Prostate gland (tissue), 2 donors: ENCODE data around the gene COL5A1. TPM values are rescaled to one million over a fixed set of nuclear protein-coding genes. Genes with fewer than 3 reads are reported as not detected.

Experiments
- DNase-seq: peaks from one replicate; pipeline ENCODE4 v3.0.0-alpha.2; 2019; ENCODE audit warnings: low spot score
- H3K27ac ChIP-seq, 2 donors: fragments of 200-600 bp; sonication (generic); 2 replicates each; pipeline ENCODE4 v1.5.1; 2017 to 2019
- H3K27me3 ChIP-seq: fragments of 200-600 bp; sonication (generic); replicated peaks from 2 replicates; pipeline ENCODE4 v1.5.1; 2019; ENCODE audit not compliant: insufficient read depth
- H3K36me3 ChIP-seq, 2 donors: fragments of 200-600 bp; sonication (generic); 1 replicate in 1 of 2; 2 replicates in 1 of 2; pipeline versions ENCODE4 v1.5.1 to v1.8.1; 2017 to 2019
- H3K4me1 ChIP-seq: fragments of 200-600 bp; sonication (generic); replicated peaks from 2 replicates; pipeline ENCODE4 v1.5.1; 2019
- H3K4me3 ChIP-seq, 2 donors: fragments of 200-600 bp; sonication (generic); 2 replicates each; pipeline ENCODE4 v1.5.1; 2017 to 2019
- H3K9me3 ChIP-seq: fragments of 200-600 bp; sonication (generic); 2 replicates; pipeline ENCODE4 v1.5.1; 2017
- CTCF ChIP-seq, 4 experiments: fragments of 200-600 bp in 2 of 4; fragments of 450-650 bp in 2 of 4; sonication (generic) in 2 of 4; IDR thresholded peaks; 1 replicate in 3 of 4; 2 replicates in 1 of 4; pipeline ENCODE4 v1.5.1; 2016 to 2019; ENCODE audit warnings: antibody characterized with exemption in 4 of 4, mild to moderate bottlenecking in 2 of 4, moderate library complexity in 2 of 4
- POLR2A ChIP-seq: fragments of 450-650 bp; IDR thresholded peaks from one replicate; pipeline ENCODE4 v1.6.1; 2016; ENCODE audit warnings: antibody characterized with exemption, mild to moderate bottlenecking
- POLR2AphosphoS5 ChIP-seq: sonication (generic); formaldehyde crosslinking; IDR thresholded peaks from one replicate; pipeline ENCODE4 v1.6.1; 2017; ENCODE audit warnings: antibody characterized with exemption
- WGBS: methylation state at CpG from one replicate; pipeline ENCODE4 v1.1.5; 2018; 5-methylcytosine and 5-hydroxymethylcytosine counted together
- intact Hi-C: fragments of 100-400 bp; cut with DNase I; formaldehyde crosslinking; loops from one replicate; pipeline ENCODE4 v1.14.2; 2022
- total RNA-seq, 2 donors: library from RNA; depleted of rRNA; stranded (reverse); fragments of >200 nt; gene quantifications; one replicate each; pipeline ENCODE4 v1.1.0, GENCODE V29; 2016

COL5A1 gene
- total RNA-seq, 2 donors from 2014 or later = 16.9 to 36.0 TPM

- H3K4me1 ChIP-seq = no peaks in the 10 kb centered on the region
- TF ChIP-seq POLR2A = no peak
- intact Hi-C loops = no loop called here
- DNase-seq = no peak
- H3K4me3 ChIP-seq = no peak overlapping the region
- H3K9me3 ChIP-seq = no peaks in the 10 kb centered on the region
- no peaks in the 10 kb centered on the region for H3K36me3 ChIP-seq
- H3K27ac ChIP-seq = no peak overlapping the region
- H3K27me3 ChIP-seq = no peaks in the 10 kb centered on the region
- 89% methylated on average over 1 of the region's 1 CpG for WGBS
Measured at GRCh38 chr9:134846699-134847098, 205.1 kb downstream of the COL5A1 start.

- H3K36me3 ChIP-seq = no peaks in the 10 kb centered on the region
- no peaks in the 10 kb centered on the region for H3K9me3 ChIP-seq
- intact Hi-C loops = no loop called here
- no peaks in the 10 kb centered on the region for H3K27me3 ChIP-seq
- H3K4me3 ChIP-seq = no peak overlapping the region
- 90% methylated on average over 3 of the region's 3 CpGs for WGBS
- H3K27ac ChIP-seq = no peak overlapping the region
- TF ChIP-seq CTCF (IDR thresholded peaks at IDR 0.05) (no peak), POLR2A (no peak)
- DNase-seq = no peak
- no peaks in the 10 kb centered on the region for H3K4me1 ChIP-seq
Measured at GRCh38 chr9:134847138-134847537, 205.5 kb downstream of the COL5A1 start.

- TF ChIP-seq CTCF (IDR thresholded peaks at IDR 0.05) = no peak
- no peak for TF ChIP-seq POLR2AphosphoS5
- TF ChIP-seq POLR2A = no peak
- no peaks in the 10 kb centered on the region for H3K4me1 ChIP-seq
- no peak overlapping the region for H3K27ac ChIP-seq
- no peaks in the 10 kb centered on the region for H3K9me3 ChIP-seq
- no peak overlapping the region for H3K4me3 ChIP-seq
- intact Hi-C loops = no loop called here
- no peak for DNase-seq
- no peaks in the 10 kb centered on the region for H3K27me3 ChIP-seq
- WGBS = 65% methylated on average over 13 of the region's 16 CpGs
- H3K36me3 ChIP-seq = no peaks in the 10 kb centered on the region
Measured at GRCh38 chr9:134847752-134848432, 206.3 kb downstream of the COL5A1 start.

- Histone ChIP-seq H3K27ac (no peak overlapping the region), H3K4me3 (no peak overlapping the region), H3K36me3 (no peaks in the 10 kb centered on the region), H3K4me1 (no peaks in the 10 kb centered on the region), H3K9me3 (no peaks in the 10 kb centered on the region), H3K27me3 (no peaks in the 10 kb centered on the region)
- intact Hi-C loops = no loop called here
- DNase-seq = no peak
- WGBS = 91% methylated on average over 10 of the region's 10 CpGs
- TF ChIP-seq POLR2AphosphoS5 (no peak), POLR2A (no peak), CTCF (IDR thresholded peaks at IDR 0.05) (no peak)
Measured at GRCh38 chr9:134848504-134848903, 206.9 kb downstream of the COL5A1 start.

GRCh38 chr9:134850611-134851010 lies 209.0 kb downstream of the COL5A1 start:
- Histone ChIP-seq H3K4me1 (no peaks in the 10 kb centered on the region), H3K27ac (no peak overlapping the region), H3K27me3 (no peaks in the 10 kb centered on the region), H3K9me3 (no peaks in the 10 kb centered on the region), H3K36me3 (no peaks in the 10 kb centered on the region), H3K4me3 (no peak overlapping the region)
- intact Hi-C loops = no loop called here
- TF ChIP-seq CTCF (IDR thresholded peaks at IDR 0.05) (no peak), POLR2AphosphoS5 (no peak), POLR2A (no peak)
- WGBS = 83% methylated on average over 9 of the region's 9 CpGs
- no peak for DNase-seq
